ENCODE data around the gene CSE1L.
"Not testable (repeated sequence)": the region's sequence is repeated elsewhere in the genome, so short reads cannot be mapped to it uniquely, and the experiment has no call there.

The CSE1L gene

GRCh38 chr20:49133571-49133970, 87.5 kb downstream of the CSE1L start:
- Histone ChIP-seq H4K20me1 (peaks cover 16 to 96% (median 74%) of the 10 kb centered on the region in 11 experiments; a peak in 19 of 22 replicates), H3K27ac (no peak overlapping the region), H3K27me3 (no peaks in the 10 kb centered on the region), H3K4me1 (no peaks in the 10 kb centered on the region; a peak in 2 of 20 replicates), H3K4me3 (no peak overlapping the region), H3K4me2 (no peak overlapping the region), H3K36me3 (peaks cover 68 to 100% (median 87%) of the 10 kb centered on the region in 11 experiments), H3K9me3 (replicated peaks in 1 of 11) (no peaks in the 10 kb centered on the region), H3K9ac (peak overlapping the region in 3 of 11 experiments; percentile 3 to 38 (median 5); a peak in 2 of 22 replicates)
- TF ChIP-seq Cebpa-rat (IDR thresholded peaks at IDR 0.05): no peak

GRCh38 chr20:49134797-49135196, 88.7 kb downstream of the CSE1L start:
- not testable (repeated sequence) for H3K27me3 ChIP-seq

DNA sequence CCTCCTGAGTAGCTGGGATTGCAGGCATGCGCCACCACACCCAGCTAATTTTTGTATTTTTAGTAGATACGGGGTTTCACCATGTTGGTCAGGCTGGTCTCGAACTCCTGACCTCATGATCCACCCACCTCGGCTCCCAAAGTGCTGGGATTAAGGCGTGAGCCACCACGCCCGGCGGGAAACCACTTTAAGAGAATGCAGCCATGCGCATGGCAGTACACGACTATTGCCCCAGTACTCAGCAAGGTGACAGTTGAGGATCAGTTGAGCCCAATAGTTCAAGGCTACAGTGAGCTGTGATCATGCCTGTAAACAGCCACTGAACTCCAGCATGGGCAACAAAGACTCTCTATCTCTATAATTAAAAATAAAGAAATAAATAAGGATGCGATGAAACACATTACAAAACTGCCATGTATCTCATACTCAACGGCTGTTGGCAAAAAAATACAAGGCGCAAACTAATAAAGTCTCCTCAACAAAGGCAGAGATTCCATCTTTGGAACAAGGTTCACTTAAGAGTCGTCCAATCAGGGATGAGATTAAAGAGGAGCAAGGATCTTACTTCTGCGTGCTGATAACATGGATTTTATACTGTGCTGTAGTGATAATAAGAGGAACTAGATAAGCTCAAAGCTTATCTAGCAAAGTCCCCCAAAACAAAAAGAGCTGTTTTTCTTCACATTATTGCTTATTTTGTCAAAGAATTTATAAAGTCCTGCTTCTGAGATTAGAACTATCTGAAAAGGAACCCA, 90.9 kb downstream of the CSE1L start:
- Histone ChIP-seq H3K27me3 (no peaks in the 10 kb centered on the region), H3K36me3 (peaks cover 70 to 99% (median 87%) of the 10 kb centered on the region in 11 experiments), H3K4me2 (no peak overlapping the region), H3K27ac (no peak overlapping the region), H3K9me3 (replicated peaks in 1 of 11) (no peaks in the 10 kb centered on the region), H3K4me3 (no peak overlapping the region), H3K9ac (no peak overlapping the region), H4K20me1 (peaks cover 13 to 97% (median 72%) of the 10 kb centered on the region in 11 experiments; a peak in 19 of 22 replicates), H3K4me1 (no peaks in the 10 kb centered on the region; a peak in 2 of 20 replicates)
- no peak for TF ChIP-seq Cebpa-rat (IDR thresholded peaks at IDR 0.05)

More at GRCh38 chr20:49134797-49135196, 88.7 kb downstream of the CSE1L start:
- H3K27ac ChIP-seq; H3K4me1 ChIP-seq; H3K9ac ChIP-seq; H3K4me2 ChIP-seq; H3K4me3 ChIP-seq; H3K9me3 ChIP-seq (replicated peaks in 1 of 11): not testable (repeated sequence)
- H3K36me3 ChIP-seq: peaks cover 75 to 100% (median 93%) of the 10 kb centered on the region in 11 experiments
- peaks cover 16 to 99% (median 73%) of the 10 kb centered on the region in 11 experiments; a peak in 19 of 22 replicates for H4K20me1 ChIP-seq

DNA sequence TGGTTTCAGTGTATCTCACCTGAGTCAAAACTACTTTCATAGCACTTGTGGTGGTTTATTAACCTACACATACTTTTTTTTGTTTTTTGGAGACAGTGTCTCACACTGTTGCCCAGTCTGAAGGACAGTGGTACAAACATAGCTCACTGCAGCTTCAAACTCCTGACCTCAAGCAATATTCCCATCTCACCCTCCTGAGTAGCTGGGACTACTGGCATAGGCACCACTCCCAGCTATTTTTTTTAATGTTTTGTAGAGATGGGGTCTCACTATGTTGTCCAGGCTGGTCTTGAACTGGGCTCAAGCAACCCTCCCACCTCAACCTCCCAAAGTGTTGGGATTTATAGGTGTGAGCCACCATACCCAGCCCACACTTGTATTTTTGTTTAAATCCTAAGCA, 92.3 kb downstream of the CSE1L start:
- Histone ChIP-seq H3K9ac (no peak overlapping the region), H3K4me1 (no peaks in the 10 kb centered on the region), H3K27me3 (no peaks in the 10 kb centered on the region), H3K36me3 (peaks cover 73 to 100% (median 88%) of the 10 kb centered on the region in 11 experiments), H3K27ac (no peak overlapping the region), H3K9me3 (replicated peaks in 1 of 11) (no peaks in the 10 kb centered on the region), H3K4me3 (no peak overlapping the region), H4K20me1 (peaks cover 12 to 97% (median 64%) of the 10 kb centered on the region in 11 experiments; a peak in 20 of 22 replicates), H3K4me2 (no peak overlapping the region)
- no peak for TF ChIP-seq Cebpa-rat (IDR thresholded peaks at IDR 0.05)

DNA sequence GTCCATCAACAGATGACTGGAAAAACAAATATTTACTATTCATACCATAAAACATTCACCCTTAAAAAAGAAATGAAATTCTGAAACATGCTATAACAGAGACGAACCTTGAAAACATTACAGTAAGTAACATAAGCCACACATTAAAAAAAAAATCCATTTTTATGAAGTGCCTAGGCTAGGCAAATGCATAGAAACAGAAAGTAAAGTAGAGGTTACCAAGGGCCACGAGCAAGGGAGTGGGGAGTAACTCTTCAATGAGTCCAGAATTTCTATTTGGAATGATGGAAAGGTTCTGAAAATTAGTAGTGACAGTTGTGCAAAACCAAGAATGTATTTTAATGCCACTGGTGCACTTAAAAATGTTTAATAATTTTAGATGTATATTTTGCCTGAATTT, 94.3 kb downstream of the CSE1L start:
- H3K27me3 ChIP-seq: no peaks in the 10 kb centered on the region
- no peak for TF ChIP-seq Cebpa-rat (IDR thresholded peaks at IDR 0.05)
- H3K4me3 ChIP-seq: no peak overlapping the region
- no peaks in the 10 kb centered on the region for H3K4me1 ChIP-seq
- no peak overlapping the region for H3K27ac ChIP-seq
- H3K36me3 ChIP-seq: peaks cover 72 to 100% (median 90%) of the 10 kb centered on the region in 11 experiments
- no peak overlapping the region for H3K9ac ChIP-seq
- H3K4me2 ChIP-seq: no peak overlapping the region
- no peaks in the 10 kb centered on the region for H3K9me3 ChIP-seq (replicated peaks in 1 of 11)
- H4K20me1 ChIP-seq: peaks cover 10 to 96% (median 54%) of the 10 kb centered on the region in 11 experiments; a peak in 18 of 22 replicates

DNA sequence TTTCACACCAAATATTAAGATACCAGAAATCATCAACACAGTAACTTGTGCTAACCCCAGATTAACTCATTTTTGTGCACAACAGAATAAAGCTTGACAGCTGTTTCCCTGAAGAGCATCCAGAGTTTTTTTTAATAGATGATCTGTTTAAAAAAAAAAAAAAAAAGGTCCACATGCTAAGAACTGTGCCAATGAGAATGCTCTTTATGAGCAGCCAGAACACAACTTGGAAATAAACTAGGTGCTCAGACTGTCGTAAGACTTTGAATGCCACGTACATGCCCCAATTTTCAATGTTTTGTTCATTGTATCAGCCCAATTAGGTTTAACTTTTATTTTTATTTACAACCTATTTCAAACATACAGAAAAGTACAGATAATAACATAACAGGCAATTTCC, 94.7 kb downstream of the CSE1L start:
- no peak overlapping the region for H3K27ac ChIP-seq
- H3K36me3 ChIP-seq: peaks cover 72 to 100% (median 90%) of the 10 kb centered on the region in 11 experiments
- H4K20me1 ChIP-seq: peaks cover 13 to 96% (median 54%) of the 10 kb centered on the region in 11 experiments; a peak in 18 of 22 replicates
- no peaks in the 10 kb centered on the region for H3K27me3 ChIP-seq
- TF ChIP-seq Cebpa-rat (IDR thresholded peaks at IDR 0.05): no peak
- H3K9me3 ChIP-seq (replicated peaks in 1 of 11): no peaks in the 10 kb centered on the region
- H3K4me1 ChIP-seq: no peaks in the 10 kb centered on the region
- H3K4me3 ChIP-seq: no peak overlapping the region
- no peak overlapping the region for H3K4me2 ChIP-seq
- H3K9ac ChIP-seq: no peak overlapping the region
